Measurements from ENCODE around the gene CHAF1A.

Gene CHAF1A

DNA sequence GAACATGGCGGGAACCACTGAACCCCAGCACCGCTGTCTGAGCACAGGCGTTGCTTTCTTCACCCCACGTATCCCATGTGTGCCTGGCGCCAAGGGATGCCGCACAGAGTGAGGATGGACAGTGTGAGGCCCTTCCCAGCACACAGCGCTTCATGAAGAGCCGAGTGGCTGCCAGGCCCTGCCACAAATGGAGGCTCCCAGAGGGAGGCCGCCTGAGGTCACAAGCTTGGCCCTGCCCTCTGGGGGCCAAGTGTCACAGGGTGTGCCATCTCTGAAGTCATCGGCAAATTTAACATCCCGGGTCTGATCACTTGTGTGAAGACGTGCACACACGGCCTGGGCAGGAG is 34.7 kb upstream of the CHAF1A start:
- no peak for DNase-seq

DNA sequence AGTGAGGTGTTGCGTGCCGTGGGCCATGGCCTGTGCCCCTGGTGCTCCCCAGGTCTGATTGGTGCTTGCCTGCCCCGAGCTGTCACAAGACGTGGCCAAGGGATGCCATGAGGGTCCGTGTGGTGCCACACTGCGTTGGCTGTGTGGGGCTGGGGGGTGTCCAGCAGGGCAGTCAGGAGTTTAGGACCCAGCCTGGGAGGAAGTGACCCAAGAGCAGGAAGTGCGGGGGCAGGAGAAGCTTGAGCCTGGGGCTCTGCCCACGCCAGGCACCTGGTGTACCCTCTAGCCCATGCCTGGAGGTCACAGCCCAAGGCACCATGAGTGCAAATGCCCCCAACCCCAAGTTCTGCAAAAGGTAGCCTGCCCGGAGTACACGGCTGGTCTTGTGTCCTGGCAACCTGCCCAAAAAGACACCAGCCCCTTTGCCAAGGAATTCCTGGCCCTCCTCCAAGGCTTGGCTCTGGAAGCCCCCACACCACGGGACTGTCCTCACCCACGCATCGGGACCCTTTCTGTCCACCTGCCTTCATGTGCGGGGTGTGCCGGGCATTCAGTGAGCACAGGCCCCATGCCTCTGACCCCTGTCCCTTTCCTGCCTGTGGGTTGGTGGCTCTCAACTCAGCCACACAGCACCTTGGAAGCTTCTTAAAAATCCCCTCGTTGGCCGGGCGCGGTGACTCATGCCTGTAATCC is 34.2 kb upstream of the CHAF1A start:
- no peak for DNase-seq

DNA sequence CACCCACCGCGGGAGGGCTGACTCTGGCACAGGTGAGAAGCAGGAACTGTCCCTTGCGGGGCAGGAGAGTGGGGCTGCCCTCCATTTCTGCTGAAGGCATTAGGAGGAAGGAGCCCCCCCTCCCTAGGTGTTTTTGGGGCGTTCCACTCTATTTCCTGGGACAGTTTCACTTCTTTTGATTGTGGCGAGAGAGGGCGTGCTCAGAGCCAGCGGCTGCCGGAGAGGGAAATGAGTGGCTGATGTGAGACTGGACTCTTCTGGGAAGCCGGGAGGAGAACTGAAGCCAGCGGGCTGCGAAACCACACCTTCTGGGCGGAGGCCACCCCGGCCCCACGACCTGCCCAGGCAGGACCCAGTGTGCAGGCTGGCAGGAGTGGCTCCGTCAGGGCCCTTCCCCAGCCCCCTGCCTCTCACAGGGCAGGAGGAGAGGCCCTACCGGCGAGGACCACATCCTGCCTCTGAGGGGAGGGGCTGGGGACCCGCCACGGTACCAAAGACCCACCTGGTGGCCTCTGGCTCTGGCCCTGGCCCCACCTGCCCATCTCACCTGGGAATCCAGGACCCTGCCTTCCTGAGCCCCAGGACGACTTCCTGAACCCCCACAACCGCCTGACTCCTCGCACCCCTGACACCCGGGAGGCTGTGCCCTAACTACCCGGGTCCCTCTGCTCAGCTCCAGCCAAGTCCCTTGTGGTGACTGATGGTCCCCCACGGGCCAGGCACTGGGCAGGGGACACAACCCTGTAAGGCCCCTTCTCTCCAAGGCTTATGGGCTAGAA is 33.1 kb upstream of the CHAF1A start:
- DNase-seq = peak; percentile 69

- DNase-seq = peak; percentile 76
Observed at GRCh38 chr19:4369888-4370260, 32.6 kb upstream of the CHAF1A start.

GRCh38 chr19:4370418-4371041 is 31.9 kb upstream of the CHAF1A start:
- no peak for DNase-seq

GRCh38 chr19:4371247-4372164 is 30.9 kb upstream of the CHAF1A start:
- no peak for DNase-seq

- DNase-seq = no peak
Observed at GRCh38 chr19:4372165-4373012, 30.1 kb upstream of the CHAF1A start.

- no peak for DNase-seq
Observed at GRCh38 chr19:4373013-4373367, 29.4 kb upstream of the CHAF1A start.

DNA sequence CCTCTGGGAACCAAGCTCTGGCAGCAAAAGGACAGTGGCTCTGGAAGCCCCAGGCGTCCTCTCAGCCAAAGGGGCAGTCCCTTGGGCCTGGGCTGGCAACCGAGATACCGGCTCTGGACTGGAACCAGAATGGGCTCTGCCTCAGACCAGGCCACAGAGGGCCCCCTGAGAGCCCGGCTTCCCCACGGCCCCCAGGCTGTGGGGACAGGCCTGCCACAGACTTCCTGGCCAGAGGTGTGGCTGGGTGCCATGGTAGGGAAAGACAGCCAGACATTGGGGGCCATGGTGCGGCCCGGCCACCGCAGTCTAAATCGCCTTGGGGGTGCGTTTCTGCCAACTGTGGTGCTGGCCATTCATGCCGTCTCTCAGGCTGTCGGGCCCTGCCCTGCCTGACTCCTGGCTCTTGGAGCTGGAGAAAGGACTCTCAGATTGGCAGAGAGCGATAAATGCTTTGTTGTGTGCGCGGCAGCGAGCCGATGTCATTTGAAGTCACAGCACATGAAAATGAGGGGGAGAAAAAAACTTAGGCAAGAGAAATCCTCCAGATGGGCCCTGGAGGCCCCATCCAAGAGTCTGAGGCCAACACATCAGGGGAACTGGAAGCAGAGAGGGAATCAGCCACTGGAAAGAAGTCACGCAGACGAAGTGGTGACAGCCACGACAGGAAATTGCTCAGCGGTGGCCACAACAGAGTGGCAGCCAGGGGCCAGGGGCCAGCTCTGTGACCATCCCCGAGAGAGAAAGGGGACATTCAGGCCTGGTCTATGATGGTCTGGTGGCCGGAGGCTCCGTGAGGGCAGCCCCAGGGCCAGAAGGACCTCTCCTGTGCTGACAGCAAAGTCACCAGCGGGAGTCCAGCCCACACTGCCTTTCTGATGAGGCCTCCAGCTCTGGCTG is 28.6 kb upstream of the CHAF1A start:
- DNase-seq = no peak

DNA sequence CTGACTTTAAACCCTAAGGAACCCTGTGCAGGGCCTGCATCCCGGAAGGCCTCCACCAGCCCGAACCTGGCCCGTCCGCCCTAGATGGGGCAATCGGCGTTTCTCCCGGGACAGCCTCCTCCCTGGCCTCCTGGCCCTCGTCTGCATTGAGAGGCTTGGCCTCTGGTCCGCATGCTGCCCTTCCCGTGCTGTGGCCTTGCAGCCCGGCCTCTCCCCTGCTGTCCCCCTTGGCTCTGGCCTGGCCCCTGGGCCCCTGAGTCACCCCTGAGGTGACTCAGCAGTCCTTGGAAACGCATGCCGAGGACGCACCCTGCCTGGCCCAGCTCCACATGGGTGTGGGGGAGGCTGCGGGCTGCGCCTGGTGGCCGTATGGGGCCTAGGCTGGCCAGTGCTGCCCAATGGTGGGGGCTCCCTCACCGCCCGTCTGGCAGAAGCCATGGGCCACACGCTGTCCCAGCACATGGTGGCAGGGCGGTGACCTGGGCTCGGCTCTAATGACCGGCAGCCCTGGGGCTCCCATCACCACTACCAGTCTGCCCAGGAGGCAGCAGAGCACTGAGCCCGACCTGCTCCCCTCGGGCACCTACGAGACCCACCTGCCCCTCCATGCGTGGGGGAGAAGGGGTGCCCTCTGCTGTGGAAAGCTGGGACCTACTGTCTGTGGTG is 27.8 kb upstream of the CHAF1A start:
- no peak for DNase-seq

DNA sequence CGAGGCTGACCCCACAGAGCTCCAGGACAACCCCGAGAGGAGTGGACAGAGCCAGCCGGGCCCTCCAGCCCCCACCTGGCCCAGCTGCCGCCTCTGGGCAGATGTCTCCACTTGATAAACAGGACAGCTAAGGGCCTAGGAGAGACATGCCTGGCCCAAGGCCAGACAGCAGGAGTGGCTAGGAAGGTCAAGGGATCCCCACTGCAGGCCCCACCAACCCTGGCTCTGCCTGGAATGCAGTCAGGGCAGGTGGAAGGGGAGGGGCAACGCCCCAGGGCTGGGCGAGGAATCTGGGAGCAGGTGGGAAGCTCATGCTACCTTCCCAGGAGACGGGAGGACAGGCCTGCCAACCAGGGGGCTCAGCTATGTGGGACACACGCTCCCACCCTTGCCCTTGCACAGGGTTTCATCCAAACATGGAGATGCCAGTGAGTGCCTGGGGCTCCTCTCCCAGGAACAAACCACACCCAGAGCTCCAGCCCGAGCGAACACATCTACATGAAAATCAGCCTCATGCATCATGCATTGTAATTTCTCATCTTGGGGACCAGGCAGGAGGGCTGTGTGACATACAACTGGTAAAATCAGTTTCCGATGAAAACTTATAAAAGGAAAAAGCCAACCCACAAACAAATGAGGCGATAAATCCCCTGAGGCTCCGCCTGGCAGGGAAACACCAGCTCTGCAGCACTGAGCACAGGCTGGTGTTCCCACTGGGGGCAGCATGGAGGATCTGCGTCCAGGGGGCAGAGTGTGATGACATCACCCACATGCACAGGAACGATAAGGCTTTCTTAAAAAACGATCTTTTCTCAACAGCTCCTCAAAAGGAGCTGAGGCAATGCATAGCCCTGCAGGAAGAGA is 27.0 kb upstream of the CHAF1A start:
- DNase-seq = no peak

- DNase-seq = no peak
Observed at GRCh38 chr19:4376028-4376670, 26.3 kb upstream of the CHAF1A start.

- DNase-seq = no peak
Observed at GRCh38 chr19:4376671-4376990, 25.8 kb upstream of the CHAF1A start.

GRCh38 chr19:4376991-4377781 is 25.3 kb upstream of the CHAF1A start:
- no peak for DNase-seq

- DNase-seq = no peak
Observed at GRCh38 chr19:4378886-4379285, 23.6 kb upstream of the CHAF1A start.

DNA sequence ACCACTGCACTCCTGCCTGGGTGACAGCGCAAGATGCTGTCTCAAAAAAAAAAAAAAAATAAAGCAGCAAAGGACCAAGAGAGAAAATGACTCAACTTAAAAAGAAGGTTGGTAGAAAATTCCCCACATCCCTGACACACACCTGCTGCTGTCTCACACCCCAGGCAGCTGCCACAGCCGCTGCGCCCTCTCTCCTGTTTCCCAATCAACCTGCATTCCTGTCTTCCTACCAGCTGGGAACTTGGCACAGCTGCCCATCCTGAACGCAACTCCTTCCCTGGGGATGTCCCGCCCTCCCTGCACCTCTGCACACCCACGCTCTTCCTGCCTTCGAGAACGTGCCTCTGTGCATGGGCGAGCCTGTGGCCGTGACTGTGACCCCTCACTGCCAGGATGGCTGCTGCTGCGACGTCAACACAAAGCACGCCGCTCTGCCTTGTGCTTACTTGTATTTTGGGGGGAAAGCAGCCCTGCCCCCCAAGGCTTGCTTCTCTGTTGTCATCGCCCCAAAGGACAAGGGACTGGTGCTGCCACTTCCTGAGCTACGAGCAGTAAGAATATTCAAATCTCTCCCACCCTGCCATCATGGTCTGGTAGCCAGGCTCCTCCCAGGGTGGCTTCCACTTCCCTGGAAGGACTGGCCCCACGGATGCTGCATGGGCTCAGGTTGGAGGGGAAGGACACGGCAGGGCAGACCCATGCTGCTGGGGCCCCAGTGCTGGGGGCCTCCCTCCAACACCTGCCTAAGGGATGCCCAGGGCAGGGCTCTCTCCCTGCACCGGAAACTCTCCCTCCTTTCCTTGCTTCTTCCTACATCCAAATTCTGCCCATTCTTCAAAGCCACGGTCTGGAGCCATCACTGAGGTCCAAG is 22.8 kb upstream of the CHAF1A start:
- DNase-seq = no peak

DNA sequence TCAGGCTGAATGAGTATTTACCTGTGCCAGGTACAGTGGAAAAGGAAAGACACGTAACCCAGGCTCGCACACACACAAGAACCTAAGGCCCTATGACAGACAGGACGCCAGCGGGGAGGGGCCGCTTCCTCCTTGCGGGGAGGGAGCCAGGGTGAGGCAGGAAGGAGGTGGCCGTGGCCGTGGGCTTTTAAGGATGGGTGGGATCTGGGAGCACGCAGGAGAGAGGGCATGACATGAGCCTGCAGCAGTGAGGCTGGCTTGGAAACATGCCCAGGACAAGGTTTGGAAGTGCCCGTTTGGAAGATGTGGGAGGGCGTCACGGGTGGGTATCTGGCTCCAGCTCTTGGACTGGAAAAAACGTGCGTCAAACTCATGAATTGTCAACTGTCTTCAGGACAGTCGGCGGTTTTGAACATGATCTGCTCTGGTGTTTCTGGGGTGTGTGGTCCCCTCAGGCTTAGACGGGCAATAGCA is 22.1 kb upstream of the CHAF1A start:
- DNase-seq = no peak

Data from activated CD4-positive, CD25-positive, alpha-beta regulatory T cell treated with anti-CD3 and anti-CD28 coated beads, Interleukin-2, amount 50 U/mL, for 72 hours (primary cell).